Parietal lobe (tissue), 2 donors: Measurements from ENCODE around the gene ACY1. TPM values are rescaled to one million over a fixed set of nuclear protein-coding genes. Genes with fewer than 3 reads are reported as not detected.

Source experiments
- small RNA-seq: library from RNA; depleted of rRNA; stranded (forward); fragments of <200 nt; gene quantifications from one replicate; pipeline ENCODE3, GENCODE V24; 2014; ENCODE audit warnings: low replicate concordance
- total RNA-seq: library from RNA; depleted of rRNA; stranded (reverse); fragments of >200 nt; gene quantifications from one replicate; pipeline ENCODE4 v1.2.3, GENCODE V29; 2014

The ACY1 gene
- 6.9 TPM for total RNA-seq

DNA sequence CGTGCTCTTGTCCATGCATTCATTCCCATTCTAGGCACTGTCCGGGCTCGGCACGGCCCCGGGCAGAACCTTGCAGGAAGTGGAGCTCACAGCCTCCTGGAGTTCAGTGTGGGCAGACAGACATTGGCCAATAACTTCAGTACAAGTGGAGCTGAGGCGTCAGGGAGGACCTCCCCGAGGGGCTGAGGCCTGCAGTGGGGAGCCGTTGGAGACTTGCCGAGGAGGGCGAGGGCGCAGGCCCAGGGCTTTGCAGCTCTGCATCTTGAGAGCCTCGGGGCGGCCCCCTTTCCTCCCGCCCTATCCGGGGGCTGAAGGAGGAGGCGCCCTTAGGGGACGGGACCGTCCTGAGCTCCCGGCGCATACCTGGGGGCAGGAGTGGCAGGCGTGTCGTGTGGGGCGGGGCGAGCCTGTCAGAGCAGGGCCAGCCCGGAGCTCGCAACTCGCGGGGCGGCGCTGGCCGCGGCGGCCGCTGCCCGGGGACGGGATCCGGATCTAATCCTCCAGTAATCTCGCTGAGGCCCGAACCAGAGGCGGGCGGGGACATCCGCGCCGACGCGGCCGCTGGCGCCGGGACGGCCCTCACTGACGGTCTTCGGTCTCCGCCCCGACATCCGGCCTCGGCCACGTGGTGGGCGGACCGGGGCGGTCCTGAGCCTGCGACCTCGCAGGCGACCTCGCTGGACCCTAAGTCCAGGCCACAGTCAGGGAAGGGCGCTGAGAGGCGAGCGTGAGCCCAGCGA is at the start of gene ACY1:
TSS of gene ACY1 (plus strand) at position 698 of the 740 bp plus-strand sequence. CDS start 530 bp downstream, outside the sequence.

DNA sequence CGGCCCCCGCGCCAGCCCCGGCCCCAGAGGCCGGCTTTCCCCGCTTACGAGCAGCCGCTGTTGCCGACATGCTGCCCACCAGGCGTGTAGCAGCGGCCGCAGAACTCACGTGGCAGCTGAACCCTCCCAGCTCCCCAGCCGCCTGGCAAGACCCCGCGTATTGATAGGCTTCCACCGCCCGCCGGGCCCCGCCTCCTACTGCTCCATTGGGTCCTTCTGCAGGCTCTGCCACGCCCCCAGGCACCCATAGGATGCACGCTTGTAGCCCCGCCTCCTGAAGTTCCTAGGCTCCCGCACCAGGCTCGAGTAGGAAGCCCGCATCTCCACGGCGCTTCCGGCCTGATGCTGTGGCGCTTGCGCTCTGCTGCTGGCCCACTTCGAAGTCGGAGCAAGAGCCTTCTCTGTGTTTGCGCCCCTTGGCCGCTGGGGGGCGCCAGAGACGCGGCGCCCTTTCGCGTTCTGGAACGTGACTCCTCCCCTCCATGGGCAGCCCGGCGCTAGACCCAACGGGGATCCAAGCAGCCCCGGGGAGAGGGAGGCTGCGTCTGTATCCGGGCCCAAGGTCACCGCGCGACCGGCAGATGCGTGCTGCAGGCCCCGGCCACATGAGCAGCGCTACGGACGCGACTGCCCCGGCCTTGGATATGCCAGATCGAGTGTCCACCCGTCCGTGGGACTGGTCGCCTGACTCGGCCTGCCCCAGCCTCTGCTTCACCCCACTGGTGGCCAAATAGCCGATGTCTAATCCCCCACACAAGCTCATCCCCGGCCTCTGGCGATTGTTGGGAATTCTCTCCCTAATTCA is 41.3 kb upstream of the ACY1 start, which contains the start of the genes PARP3 and RRP9:
TSS of gene PARP3 (plus strand) at position 566 of the 805 bp plus-strand sequence. CDS start 993 bp downstream, outside the sequence.
TSS of gene RRP9 (minus strand) at position 107 of the 805 bp plus-strand sequence. CDS start at position 70, 37 bp downstream.

DNA sequence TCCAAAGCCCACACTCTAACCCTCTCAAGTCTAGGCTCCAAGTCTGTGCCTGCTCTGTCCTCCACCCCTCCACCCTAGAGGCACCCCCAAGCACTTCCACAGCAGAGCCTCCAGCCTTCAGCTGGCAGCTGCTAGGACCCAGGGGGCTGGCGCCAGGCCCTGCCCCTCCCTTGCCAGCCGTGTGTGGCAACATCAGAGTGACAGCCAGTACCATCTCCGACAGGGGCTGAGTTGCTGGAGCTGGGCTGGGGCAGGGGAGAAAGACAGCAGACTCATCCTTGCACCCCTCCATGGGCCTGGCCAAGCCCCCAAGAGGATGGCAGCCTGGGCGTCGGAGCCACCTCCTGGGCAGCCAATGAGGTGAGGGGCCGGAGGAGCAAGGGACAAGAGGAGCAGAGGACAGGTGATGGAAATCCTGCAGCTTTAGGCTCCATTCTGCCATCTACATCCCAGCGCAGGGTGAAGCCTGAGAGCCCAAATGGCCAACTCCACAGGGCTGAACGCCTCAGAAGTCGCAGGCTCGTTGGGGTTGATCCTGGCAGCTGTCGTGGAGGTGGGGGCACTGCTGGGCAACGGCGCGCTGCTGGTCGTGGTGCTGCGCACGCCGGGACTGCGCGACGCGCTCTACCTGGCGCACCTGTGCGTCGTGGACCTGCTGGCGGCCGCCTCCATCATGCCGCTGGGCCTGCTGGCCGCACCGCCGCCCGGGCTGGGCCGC is 28.0 kb upstream of the ACY1 start, which contains the start of gene GPR62:
TSS of gene GPR62 (plus strand) at position 207 of the 718 bp plus-strand sequence. CDS start at position 479, 272 bp downstream.

DNA sequence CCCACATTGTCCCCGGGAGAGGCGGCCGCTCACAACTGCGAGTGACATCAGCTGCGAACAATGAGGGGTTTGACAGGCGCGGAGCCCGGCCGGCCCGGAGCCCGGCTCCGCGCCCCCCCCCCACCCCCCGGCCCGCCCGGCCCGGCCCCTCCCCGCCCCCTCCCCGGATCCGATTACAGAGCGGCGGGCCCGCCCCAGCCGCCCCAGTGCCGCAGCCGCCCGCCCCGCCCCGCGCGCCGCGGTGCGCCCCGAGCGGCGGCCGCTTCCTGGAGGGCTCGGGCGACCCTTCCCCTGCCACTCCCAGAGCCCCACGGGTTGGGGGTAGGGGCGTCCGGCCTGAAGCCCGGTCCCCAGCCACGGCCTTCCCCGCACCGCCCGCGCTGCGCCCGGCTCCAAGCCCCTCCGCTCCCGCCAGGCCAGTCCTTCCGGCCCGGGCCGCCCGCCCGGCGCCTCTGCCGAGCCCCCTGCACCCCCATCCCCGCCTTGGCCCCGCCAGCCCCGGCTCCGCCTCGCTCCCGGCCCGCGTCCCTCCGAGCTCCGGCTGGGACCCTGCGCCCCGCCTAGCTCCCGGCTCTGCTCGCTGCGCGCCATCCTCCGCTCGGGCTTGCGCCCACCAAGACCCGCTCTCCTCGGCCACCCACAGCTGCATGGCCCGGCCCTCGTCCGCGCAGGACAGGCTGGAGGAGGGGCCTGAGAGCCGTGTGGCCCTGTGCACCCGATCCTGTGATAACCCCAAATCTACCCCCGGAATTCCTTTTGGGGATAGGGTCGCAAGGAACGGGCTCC is 15.8 kb upstream of the ACY1 start, which contains the start of gene PCBP4:
TSS of gene PCBP4 (minus strand) at position 71 of the 786 bp plus-strand sequence. CDS start 6,214 bp downstream, outside the sequence.

DNA sequence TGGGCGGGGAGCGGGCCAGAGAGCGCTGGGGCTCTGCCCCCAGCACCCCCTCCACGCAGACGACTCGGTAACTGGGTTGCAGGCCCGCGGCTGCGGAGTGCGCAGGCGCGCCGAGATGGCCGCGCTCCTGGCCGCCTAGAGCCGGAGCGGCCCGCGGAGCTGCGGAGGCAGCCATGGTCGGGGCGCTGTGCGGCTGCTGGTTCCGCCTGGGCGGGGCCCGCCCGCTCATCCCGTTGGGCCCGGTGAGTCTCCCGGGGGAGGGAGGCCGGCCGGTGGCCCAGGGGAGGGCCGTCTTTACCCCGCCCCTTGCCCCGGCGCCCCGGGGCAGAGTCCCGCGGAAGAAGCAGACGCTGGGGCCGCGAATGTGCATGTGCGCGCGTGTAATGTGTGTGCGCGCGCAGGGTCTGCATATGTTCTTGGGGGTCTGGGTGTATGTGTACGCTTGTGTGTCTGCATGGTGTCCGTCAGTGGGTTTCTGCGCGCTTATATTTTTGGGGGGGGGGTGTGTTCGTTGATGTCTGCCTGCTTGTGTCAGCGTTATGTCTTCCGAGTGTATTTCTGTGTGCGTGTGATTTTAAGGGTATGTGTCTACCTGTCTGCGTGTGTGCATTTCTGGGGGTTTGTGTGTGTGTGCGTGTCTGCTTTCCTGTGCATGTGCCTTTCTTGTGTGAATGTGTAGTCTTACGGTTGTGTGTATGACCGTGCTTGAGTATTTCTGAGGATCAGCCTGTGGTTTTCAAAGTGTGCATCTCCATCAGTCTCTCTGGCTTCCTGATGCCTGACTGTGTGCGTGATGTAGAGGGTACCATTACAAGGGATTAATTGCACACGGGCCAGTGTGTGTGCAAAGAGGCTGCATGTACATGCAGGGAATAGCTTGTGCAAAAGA is 8.1 kb upstream of the ACY1 start, which contains the start of gene ABHD14A:
TSS of gene ABHD14A (plus strand) at position 102 of the 889 bp plus-strand sequence. CDS start at position 174, 72 bp downstream.

DNA sequence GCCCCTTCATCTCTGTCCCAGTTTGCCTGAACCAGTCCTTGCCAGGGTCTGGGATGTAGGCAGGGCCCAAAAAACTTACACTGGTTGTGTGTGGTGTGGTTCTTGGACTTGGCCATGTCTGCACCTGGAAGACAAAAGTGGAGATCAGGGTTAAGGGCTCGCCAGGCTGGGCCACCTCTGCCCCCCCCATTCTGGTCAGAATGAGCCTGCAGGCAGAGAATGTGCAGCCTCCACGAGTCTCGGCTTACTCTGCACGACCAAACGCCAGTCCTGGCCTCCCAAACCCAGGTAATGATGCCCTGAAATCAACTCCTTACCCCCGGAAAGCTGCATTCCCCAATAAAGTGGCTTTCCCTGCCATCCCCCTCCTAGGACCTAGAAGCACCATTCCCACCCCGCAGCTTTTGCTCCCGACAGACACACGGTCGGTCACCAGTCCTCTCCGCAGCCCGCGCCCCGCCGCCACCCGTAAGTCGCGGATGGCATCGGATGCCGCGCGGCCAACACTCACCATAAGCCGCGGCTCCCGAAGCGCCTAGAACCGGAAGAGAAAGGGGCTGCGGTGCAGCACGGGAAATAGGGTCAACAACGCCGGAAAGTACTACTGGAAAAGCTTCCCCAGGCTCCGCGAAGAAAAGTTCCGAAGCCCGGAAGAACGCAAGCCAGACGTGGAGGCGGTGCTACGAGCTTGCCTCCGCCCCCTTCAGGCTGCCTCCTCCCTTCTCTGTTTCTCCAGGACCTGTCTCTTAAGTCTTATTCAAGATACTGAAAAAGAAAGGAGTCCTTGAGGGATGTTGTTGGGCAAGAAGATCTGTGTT is 12.2 kb downstream of the ACY1 start, which contains the start of gene RPL29:
TSS of gene RPL29 (minus strand) at position 550 of the 818 bp plus-strand sequence. CDS start at position 116, 434 bp downstream.

Small RNA genes lying within 50 kb of the gene (small RNA-seq; reads per million reads assigned to genes)
- gene AC115284.1: not detected

Other genes starting within 250 kb of the ACY1 start
- not detected for gene IQCF6, start 204.3 kb upstream of the ACY1 start, total RNA-seq
- gene IQCF2, start 121.9 kb upstream of the ACY1 start, total RNA-seq: not detected
- gene IQCF5, start 107.9 kb upstream of the ACY1 start, total RNA-seq: not detected
- not detected for gene IQCF1, start 80.2 kb upstream of the ACY1 start, total RNA-seq
- gene RRP9, start 41.6 kb upstream of the ACY1 start, total RNA-seq: 13.1 TPM
- 7.5 TPM for gene PARP3, start 41.2 kb upstream of the ACY1 start, total RNA-seq
- 0.31 TPM for gene GPR62, start 28.2 kb upstream of the ACY1 start, total RNA-seq
- 72.9 TPM for gene PCBP4, start 16.1 kb upstream of the ACY1 start, total RNA-seq
- gene ABHD14B, start 9.5 kb upstream of the ACY1 start, total RNA-seq: 4.7 TPM
- 23.2 TPM for gene ABHD14A, start 8.5 kb upstream of the ACY1 start, total RNA-seq
- gene RPL29, start 12.4 kb downstream of the ACY1 start, total RNA-seq: 712 TPM
- gene DUSP7, start 73.0 kb downstream of the ACY1 start, total RNA-seq: 15.3 TPM
- 4.4 TPM for gene POC1A, start 170.9 kb downstream of the ACY1 start, total RNA-seq
- gene ALAS1, start 214.6 kb downstream of the ACY1 start, total RNA-seq: 36.3 TPM
- gene TLR9, start 242.1 kb downstream of the ACY1 start, total RNA-seq: 0.31 TPM